SHP77 (cell line): ENCODE results near the gene CENPO.

ENCODE experiments used
- DNase-seq, 2 experiments: peaks; one replicate each; lab custom pipeline; 2025; lab: John Stamatoyannopoulos, UW

CENPO gene

GRCh38 chr2:24838541-24838940 lies 45.3 kb downstream of the CENPO start:
- DNase-seq: no peak

GRCh38 chr2:24839729-24840128 lies 46.5 kb downstream of the CENPO start:
- no peak for DNase-seq

GRCh38 chr2:24840164-24840869 lies 47.1 kb downstream of the CENPO start:
- no peak for DNase-seq

- DNase-seq: no peak
These were observed 48.0 kb downstream of the CENPO start for GRCh38 chr2:24840962-24841945.

GRCh38 chr2:24842081-24843050 lies 49.1 kb downstream of the CENPO start:
- no peak for DNase-seq

- no peak for DNase-seq
These were observed 50.2 kb downstream of the CENPO start for GRCh38 chr2:24843330-24843860.

GRCh38 chr2:24844023-24844685 lies 50.9 kb downstream of the CENPO start:
- DNase-seq: no peak

- no peak for DNase-seq
These were observed 52.5 kb downstream of the CENPO start for GRCh38 chr2:24845691-24846090.

GRCh38 chr2:24850944-24851343 lies 57.7 kb downstream of the CENPO start:
- DNase-seq: no peak

GRCh38 chr2:24852026-24852425 lies 58.8 kb downstream of the CENPO start:
- no peak for DNase-seq

GRCh38 chr2:24852431-24853020 lies 59.3 kb downstream of the CENPO start:
- DNase-seq: no peak

GRCh38 chr2:24853046-24853445 lies 59.8 kb downstream of the CENPO start:
- DNase-seq: no peak

- DNase-seq: no peak
These were observed 60.8 kb downstream of the CENPO start for GRCh38 chr2:24853996-24854395.

- DNase-seq: no peak
These were observed 61.9 kb downstream of the CENPO start for GRCh38 chr2:24855022-24855622.

GRCh38 chr2:24855726-24856125 lies 62.5 kb downstream of the CENPO start:
- no peak for DNase-seq

- no peak for DNase-seq
These were observed 63.6 kb downstream of the CENPO start for GRCh38 chr2:24856791-24857211.

- no peak for DNase-seq
These were observed 64.5 kb downstream of the CENPO start for GRCh38 chr2:24857746-24858145.

- no peak for DNase-seq
These were observed 65.8 kb downstream of the CENPO start for GRCh38 chr2:24858996-24859395.

- DNase-seq: no peak
These were observed 66.9 kb downstream of the CENPO start for GRCh38 chr2:24859968-24860600.

- DNase-seq: no peak
These were observed 67.4 kb downstream of the CENPO start for GRCh38 chr2:24860631-24861030.
